ENCODE data around the gene JMJD6. TPM values are rescaled to one million over a fixed set of nuclear protein-coding genes. Genes with fewer than 3 reads are reported as not detected.

JMJD6 gene
- polyA plus RNA-seq, 4 donors = 18.7 to 29.1 (median 21.8) TPM

DNA sequence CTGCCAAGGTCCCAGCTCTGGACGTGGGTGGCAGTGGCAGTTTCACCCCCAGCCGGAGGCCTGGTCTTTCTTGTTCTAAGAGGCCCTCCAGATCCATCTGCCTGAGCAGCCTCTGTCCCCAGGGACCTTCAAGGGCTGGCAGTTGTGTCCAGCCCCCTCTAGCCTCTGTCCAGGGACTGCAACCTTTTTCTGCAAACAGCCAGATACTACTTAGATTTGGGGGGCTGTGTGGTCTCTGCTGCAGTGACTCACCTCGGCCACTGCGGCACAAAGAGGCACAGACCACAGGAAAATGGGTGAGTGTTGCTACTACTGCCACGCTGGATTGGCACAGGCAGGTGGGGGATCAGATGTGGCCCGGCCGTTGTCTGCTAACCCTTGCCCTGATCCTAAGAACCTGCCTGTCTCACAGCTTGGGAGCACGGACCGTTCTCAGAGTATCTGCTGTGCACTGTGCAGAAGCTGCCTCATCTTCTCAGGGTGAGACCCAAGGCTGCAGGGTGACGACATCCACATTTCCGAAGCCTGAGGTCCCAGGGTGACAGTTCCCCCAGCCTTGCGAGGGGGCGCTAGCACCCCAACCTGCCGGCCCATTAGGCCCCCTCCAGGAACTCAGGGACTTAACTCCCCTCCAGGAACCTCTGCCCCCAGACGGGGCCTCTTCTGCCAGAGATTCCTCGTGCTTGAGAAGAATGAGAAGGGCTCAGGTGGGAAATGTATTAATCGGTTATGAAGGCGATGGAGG is 43.2 kb downstream of the JMJD6 start:
- no peak for DNase-seq (ENCODE audit: low read depth in 4 of 4, low spot score in 3 of 4)

DNA sequence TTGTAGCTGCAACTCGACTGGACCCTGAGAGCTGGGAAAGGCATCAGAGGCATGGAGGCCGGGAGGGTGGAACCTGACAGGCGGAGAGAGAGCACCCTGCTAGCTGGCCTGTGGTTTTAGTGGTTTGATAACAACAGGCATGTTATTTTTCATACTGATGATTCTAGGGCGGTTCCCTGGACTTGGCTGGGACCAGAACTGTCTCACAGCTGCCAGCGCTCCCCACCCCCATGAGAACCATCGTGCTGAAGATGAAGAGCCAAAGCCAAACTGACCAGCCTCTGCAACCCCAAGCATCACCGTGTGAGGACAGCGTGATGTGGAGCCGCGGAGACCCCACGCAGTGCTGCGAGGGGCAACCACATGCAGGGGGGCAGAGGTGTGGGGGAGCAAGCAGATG is 44.1 kb downstream of the JMJD6 start:
- DNase-seq (ENCODE audit: low read depth in 4 of 4, low spot score in 3 of 4) = no peak

DNA sequence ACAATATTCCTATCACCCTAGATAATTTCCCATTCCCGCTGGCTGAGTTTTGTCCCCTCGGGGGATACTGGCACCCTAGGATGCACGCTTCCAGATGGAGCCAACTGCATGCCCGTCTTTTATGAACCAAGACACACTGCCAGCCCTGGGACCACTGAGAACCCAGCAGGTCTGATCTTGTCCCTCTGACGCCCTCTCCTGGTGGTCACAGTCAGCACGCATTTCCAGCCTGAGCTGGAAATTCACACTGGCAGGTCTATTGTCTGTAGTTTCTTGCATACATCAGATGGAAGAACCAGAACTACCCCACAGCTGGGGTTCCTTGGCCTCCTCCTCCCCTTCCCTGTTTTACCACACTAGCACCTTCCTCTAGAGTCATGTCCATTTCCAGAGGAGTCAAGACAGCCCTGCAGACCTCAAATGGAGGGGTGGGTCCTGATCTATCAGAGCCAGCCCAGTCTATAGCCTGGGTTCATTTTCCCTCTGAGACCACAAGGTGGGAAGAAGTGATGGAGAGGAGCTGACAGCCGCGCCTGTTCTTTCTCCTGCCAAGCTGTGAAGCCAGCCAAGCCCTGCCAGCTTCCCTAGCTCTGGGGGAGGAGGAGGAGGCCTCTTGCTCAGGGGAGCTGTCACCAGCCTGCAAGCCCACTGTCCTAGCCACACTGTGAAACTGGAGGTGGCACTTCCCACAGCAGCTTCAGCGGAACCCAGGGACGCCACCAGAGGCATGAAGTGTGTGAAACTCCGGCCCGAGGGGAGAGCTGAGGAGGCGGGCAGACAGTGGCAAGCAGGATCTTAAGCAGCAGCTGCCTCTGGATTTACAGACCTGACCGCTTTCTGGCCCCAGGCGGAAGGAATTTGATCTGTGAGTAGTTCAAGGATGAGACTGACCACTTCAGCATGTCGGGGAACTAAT is 44.9 kb downstream of the JMJD6 start:
- DNase-seq (ENCODE audit: low read depth in 4 of 4, low spot score in 3 of 4) = peak in 1 of 4 donors; percentile 68

DNA sequence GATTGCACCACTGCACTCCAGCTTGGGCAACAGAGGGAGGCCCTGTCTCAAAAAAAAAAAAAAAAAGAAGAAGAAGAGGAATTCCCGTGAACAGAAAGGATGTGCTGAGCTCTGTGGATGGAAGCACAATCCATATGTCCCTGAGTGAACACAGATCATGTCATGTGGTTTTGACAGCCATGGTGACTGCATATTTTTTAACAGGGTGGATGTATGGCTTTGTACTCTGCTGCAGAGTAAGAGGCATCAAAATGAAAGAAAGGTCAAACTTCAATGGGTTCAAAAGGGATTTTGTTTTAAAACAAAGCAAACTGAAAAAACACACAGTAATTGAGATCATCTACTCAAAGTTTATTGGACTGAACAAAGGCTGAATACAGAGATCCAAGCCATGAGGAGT is 47.2 kb downstream of the JMJD6 start:
- no peak for DNase-seq (ENCODE audit: low read depth in 4 of 4, low spot score in 3 of 4)

DNA sequence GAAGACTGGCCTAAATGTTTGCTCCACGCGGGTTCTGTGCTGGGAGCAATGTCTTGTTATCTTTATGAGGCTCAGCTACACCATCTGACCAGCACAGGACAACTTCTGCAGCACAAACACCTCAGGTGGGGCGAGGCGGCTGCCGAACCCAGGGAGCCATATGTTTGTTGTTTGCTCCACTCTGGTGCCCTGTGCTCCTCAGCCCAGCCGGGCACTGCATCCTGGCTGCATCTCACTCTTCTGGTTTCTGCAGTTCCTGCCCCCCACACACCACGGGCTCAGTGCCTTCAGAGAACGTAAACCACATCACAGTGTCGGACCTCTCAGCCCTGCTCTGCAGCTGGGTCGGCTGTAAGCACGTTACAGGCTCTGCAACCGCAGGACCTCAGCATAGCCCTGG is 48.1 kb downstream of the JMJD6 start:
- DNase-seq (ENCODE audit: low read depth in 4 of 4, low spot score in 3 of 4) = no peak

DNA sequence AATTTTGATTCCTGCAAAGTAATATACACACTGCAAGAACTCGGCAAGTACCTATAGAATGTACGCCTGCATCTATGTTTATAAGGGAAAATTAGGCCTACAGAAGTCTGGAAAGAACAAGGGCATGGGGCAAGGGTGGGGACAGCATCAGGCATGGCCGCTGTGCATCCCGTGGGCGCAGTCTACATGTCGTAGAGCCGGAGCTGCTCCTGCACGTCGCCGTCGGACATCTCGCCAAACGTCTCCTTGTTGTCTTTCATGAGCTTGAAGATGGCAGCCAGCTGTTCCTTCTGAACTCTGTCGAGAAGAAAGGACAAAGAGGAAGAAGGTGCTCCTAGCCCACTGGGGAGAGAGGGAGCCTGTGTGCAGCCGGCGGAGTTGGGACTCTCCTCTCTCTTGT is 49.0 kb downstream of the JMJD6 start:
- DNase-seq (ENCODE audit: low read depth in 4 of 4, low spot score in 3 of 4) = no peak

DNA sequence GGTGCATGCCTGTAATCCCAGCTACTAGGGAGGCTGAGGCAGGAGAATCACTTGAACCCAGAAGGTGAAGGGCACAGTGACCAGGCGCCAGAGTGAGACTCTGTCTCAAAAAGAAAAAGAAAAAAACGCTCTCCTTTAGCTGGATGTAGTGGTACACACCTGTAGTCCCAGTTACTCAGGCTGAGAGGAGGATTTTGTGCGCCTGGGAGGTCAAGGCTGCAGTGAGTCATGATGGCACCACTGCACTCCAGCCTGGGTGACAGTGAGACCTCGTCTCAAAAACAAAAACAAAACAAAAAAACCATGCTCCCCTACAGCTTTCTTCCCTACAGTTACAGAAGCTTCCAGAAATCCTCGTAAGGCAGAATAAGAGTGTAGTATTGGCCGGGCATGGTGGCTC is 49.8 kb downstream of the JMJD6 start:
- DNase-seq (ENCODE audit: low read depth in 4 of 4, low spot score in 3 of 4) = no peak

DNA sequence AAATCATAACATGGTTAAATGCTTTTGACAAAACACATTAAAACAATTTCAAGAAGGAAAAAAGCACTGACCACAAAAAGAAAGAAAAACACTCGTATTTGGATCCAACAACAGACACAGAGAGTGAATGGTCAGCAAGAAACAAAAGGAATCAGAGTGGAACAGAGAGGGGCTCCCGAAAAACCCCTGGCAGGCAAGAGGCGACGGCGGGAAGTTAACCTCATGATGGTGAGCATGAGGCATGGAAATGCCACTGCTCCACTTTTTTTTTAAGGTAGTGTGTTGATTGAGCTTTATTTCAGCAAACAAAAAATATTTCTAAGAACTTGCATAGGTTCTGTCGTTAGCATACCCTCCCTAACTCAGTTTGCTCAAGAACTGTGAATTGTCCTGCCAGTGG is 50.8 kb downstream of the JMJD6 start:
- DNase-seq (ENCODE audit: low read depth in 4 of 4, low spot score in 3 of 4) = no peak

DNA sequence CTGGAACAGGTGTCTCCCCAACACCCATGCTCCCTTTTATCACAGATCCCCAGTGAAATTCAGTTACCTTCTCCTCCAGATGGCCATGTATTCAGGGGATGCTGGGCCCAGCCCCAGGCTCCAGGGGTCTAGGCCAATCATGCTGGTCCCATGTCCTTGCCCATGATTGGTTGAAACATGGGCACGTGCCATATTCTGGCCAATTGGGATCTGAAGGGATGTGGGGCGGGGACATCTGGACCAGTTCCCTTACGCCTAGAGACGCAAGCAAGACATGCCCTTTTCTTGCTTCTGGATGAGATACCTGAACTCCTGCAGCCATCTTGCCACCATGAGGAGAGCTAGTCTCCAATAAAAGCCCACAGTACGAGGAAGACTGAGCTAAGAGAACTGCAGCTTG is 51.8 kb downstream of the JMJD6 start:
- no peak for DNase-seq (ENCODE audit: low read depth in 4 of 4, low spot score in 3 of 4)

DNA sequence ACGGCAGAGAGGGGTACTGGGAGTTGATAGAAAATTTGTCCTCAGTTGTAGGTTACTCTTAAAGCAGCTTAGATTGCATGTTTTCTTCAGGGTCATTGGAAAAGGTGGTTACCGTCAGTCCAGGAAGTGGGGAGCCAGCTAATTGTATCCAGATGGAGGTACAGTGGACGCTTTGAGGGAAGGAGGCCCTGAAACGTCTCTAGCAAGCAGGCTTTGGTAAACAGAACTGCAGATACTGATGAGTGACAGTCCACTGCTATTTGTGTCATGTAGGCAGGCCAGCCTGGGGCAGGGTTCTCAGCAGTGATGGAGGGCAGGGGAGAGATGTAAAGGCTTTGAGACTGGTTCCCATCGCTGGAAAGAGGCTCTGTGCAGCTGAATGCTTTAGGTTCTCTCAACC is 52.7 kb downstream of the JMJD6 start:
- DNase-seq (ENCODE audit: low read depth in 4 of 4, low spot score in 3 of 4) = no peak

DNA sequence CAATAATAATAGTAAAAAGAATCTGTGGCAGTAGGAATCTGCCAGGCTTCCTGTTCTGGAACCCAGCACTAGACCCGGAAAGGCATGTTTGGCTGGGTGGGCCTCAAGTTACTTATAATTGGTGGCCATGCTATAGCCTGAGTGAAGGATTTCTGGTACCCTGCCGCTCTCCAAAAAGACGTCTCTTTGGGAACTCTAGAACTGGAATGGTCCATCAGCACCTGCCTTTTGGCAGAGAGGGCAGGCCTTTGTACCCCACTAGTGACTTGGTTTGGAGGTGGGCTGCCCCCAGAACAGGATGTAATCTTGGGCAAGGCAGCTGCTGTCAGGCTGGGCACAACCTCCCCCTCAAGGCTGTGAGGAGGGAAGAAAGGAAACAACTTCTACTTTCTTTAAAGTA is 53.5 kb downstream of the JMJD6 start:
- DNase-seq (ENCODE audit: low read depth in 4 of 4, low spot score in 3 of 4) = no peak

DNA sequence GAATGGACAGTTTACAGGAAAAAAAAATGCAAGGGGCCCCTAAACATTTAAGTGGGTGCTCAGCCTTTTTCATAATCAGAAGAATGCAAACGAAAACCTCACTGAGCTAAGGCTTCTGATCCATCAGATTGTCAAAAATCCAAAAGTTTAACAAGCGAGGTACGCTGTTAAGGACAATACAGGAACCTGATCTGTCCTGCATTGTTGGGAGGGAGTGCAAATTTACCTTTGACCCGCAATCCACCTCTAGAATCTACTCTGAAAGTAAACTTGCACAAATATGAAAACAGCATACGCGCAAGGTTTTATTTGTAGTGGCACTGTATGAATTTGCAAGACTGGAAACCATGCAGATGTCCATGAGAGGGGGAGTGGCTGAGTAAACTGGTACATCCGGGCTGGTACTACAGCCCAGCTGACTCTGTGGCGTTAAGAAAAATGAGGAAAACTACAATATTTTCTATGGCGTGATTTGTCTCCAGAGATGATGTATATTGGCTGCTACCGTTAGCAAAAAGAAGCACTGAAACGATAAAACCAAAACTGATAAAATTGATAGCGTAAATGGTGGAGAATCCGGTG is 54.0 kb downstream of the JMJD6 start:
- no peak for DNase-seq (ENCODE audit: low read depth in 4 of 4, low spot score in 3 of 4)

DNA sequence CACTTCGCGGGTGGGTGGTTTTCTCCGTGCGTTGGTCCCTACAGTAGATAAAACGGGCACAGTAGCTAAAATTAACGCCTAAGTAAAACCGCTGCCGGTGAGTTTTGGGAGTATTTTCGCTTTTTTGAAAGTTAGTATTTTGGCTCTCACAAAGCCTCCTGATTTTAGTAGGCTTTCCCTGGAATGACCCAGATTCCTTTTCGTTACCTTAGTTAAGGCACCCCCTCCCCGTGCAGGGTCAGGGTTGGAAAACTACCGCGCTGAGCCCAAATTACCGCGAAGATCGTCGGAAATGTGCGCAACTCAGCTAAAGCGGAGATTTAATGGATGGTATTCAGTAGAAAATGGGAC is 54.5 kb downstream of the JMJD6 start:
- no peak for DNase-seq (ENCODE audit: low read depth in 4 of 4, low spot score in 3 of 4)

DNA sequence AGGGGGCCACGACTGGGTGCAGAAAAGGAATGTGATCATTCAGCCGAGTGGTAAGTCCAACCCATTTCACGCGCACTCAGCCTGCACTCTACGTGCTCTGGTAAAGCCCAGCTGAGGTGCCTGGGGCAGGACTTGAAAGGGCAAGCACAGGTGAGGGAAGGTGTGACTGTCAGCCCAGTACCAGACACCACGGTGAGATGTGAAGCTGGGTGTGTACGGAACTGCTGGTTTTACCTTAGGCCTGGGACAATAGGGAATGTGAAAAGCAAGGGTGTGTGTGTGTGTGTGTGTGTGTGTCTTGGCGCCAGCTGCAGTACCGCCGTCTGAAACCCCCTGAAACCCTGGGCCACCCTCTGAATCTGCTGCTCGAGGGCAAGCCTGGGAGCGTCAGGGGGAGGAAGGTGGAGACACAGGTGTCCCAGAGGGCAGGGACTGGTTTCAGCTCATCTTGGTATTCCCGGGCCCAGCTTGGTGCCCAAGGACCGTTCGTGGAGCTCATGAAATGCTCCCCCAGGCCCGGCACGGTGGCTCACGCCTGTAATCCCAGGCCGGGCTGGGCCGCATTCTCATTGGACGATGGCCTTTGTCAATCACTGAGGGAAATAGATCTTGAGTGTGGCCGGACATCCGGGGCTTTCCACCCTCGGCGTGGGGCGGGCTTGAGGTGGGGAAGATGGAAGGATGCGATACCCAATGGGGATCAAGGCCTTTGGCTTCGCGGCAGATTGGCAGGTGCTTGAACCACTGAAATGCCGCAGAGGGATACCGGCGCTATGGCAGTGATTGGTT is 55.1 kb downstream of the JMJD6 start:
- peak; percentile 99 to 100 (median 100) for DNase-seq (ENCODE audit: low read depth in 4 of 4, low spot score in 3 of 4)

DNA sequence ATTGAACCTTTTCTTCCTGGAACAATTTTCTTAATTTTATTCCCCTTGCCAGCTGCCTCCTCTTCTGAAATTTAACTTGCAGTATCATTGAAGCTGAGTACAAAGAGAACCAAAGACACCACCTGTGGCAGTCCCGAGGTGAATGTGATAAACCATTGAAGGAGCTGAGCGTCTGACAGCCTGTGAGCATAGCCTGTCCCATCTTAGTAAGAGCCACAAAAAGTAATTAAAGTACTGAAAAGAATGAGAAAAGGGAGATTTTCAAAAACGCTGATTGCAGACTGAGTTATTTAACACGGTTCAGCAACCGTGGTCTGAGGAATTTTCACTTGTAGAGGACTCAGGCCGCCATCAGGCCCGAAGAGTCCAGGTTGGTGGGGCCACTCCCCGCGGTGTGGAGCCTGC is 55.7 kb downstream of the JMJD6 start:
- DNase-seq (ENCODE audit: low read depth in 4 of 4, low spot score in 3 of 4) = no peak

DNA sequence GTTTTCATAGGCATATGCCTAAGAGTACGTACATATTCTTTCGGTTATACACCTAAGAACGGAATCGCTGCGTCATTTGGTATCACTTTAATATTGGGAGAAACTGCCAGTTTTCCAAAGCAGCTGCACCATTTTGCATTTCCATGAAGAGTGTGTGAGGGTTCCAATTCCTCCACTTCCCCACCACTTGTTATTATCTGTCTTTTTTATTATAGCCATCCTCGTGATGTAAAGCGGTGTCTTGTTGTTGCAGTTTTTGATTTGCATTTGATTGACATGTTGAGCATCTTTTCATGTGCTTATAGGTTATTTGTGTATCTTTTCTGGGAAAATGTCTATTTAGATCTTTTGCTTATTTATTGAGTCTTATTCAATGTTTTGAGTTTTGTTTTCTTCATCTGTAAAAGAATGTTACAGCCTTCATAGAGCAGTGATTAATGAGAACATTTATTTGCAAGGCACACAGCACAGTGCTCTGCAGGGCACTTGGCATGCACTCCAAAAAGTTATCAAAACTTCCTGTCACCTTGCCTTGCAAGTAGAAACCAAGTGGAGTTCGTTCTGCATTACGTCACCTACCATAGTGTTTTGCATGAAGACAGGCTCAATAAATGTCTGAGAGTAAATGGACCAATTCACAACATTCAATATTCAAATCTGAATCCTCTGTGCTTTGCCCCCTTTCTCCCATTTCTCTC is 56.2 kb downstream of the JMJD6 start:
- no peak for DNase-seq (ENCODE audit: low read depth in 4 of 4, low spot score in 3 of 4)
